SK-N-SH (cell line): Measurements from ENCODE around the gene B3GALNT1. TPM values are rescaled to one million over a fixed set of nuclear protein-coding genes. Genes with fewer than 3 reads are reported as not detected.

Source experiments
- CTCF ChIA-PET: fragments of 300-600, 350-600 bp; formaldehyde crosslinking; extraction: SDS; loops from one replicate; lab custom pipeline; 2021; lab: Yijun Ruan, JAX
- POLR2A ChIA-PET: fragments of 350-600 bp; sonication (Branson Sonifier 250); formaldehyde crosslinking; extraction: SDS; loops from one replicate; lab custom pipeline; 2020; ENCODE audit warnings: antibody characterized with exemption, inconsistent platforms; lab: Yijun Ruan, JAX
- DNase-seq: peaks from one replicate; pipeline ENCODE4 v3.0.0; 2012
- H2AFZ ChIP-seq: fragments of 200-600 bp; sonication (generic); 2 replicates; pipeline ENCODE4 v1.8.1; 2016; ENCODE audit warnings: antibody characterized with exemption, mild to moderate bottlenecking, low read depth
- H3F3A ChIP-seq: fragments of 200-600 bp; sonication (generic); replicated peaks from 2 replicates; pipeline ENCODE3; 2016; ENCODE audit warnings: antibody characterized with exemption, mild to moderate bottlenecking; ENCODE audit not compliant: insufficient read depth
- H3K27ac ChIP-seq, 2 experiments: fragments of 200-500 bp in 1 of 2; fragments of 200-600 bp in 1 of 2; sonication (Bioruptor generic) in 1 of 2; sonication (generic), shearing (Covaris generic) in 1 of 2; 2 replicates each; pipeline versions ENCODE4 v1.5.1 to v1.6.1; 2014 to 2016; ENCODE audit warnings: low read depth in 2 of 2, inconsistent platforms in 1 of 2, low read length in 1 of 2, mild to moderate bottlenecking in 1 of 2, mixed read lengths in 1 of 2
- H3K27me3 ChIP-seq: fragments of 200-600 bp; sonication (generic), shearing (Covaris generic); 2 replicates; pipeline ENCODE4 v1.6.1; 2016; ENCODE audit warnings: mixed run types; ENCODE audit not compliant: insufficient read depth
- H3K36me3 ChIP-seq, 2 experiments: fragments of 200-500 bp in 1 of 2; fragments of 200-600 bp in 1 of 2; sonication (Bioruptor generic) in 1 of 2; sonication (generic) in 1 of 2; replicated peaks in 1 of 2; 2 replicates each; pipeline versions ENCODE3 to v1.5.1; 2014 to 2016; ENCODE audit warnings: low read length in 1 of 2, mild to moderate bottlenecking in 1 of 2; ENCODE audit not compliant: insufficient read depth in 2 of 2, control insufficient read depth in 1 of 2
- H3K4me1 ChIP-seq, 2 experiments: fragments of 200-500 bp in 1 of 2; fragments of 200-600 bp in 1 of 2; sonication (Bioruptor generic) in 1 of 2; sonication (generic), shearing (Covaris generic) in 1 of 2; 2 replicates each; pipeline versions ENCODE4 v1.5.1 to v1.6.1; 2014 to 2016; ENCODE audit warnings: low read depth in 1 of 2, low read length in 1 of 2, mixed run types in 1 of 2; ENCODE audit not compliant: insufficient read depth in 2 of 2, control insufficient read depth in 1 of 2
- H3K4me2 ChIP-seq: fragments of 200-600 bp; sonication (generic), shearing (Covaris generic); 2 replicates; pipeline ENCODE4 v1.6.1; 2017; ENCODE audit warnings: mixed run types
- H3K4me3 ChIP-seq, 2 experiments: fragments of 200-500 bp in 1 of 2; fragments of 200-600 bp in 1 of 2; sonication (Bioruptor generic) in 1 of 2; sonication (generic), shearing (Covaris generic) in 1 of 2; 2 replicates each; pipeline versions ENCODE4 v1.5.1 to v1.8.1; 2014 to 2016; ENCODE audit warnings: low read depth in 2 of 2, inconsistent platforms in 1 of 2, low read length in 1 of 2, mild to moderate bottlenecking in 1 of 2, mixed read lengths in 1 of 2, moderate library complexity in 1 of 2
- H3K79me2 ChIP-seq: fragments of 200-600 bp; sonication (generic); 2 replicates; pipeline ENCODE4 v1.8.1; 2017; ENCODE audit warnings: mild to moderate bottlenecking; ENCODE audit not compliant: insufficient read depth
- H3K9ac ChIP-seq: fragments of 200-600 bp; sonication (generic); 2 replicates; pipeline ENCODE4 v1.6.1; 2017; ENCODE audit warnings: mixed run types
- H3K9me2 ChIP-seq: fragments of 200-600 bp; sonication (generic); 2 replicates; pipeline ENCODE4 v1.6.1; 2017; ENCODE audit warnings: mixed run types
- H3K9me3 ChIP-seq: fragments of 200-600 bp; sonication (generic); 2 replicates; pipeline ENCODE4 v1.6.1; 2017; ENCODE audit warnings: mixed run types, mild to moderate bottlenecking, moderate library complexity
- H4K20me1 ChIP-seq: fragments of 200-600 bp; sonication (generic); 2 replicates; pipeline ENCODE4 v1.6.1; 2017; ENCODE audit warnings: mild to moderate bottlenecking, mixed run types; ENCODE audit not compliant: insufficient read depth
- CHD2 ChIP-seq: fragments of 150-350 bp; IDR thresholded peaks from 2 replicates; pipeline ENCODE4 v1.6.1; 2018; ENCODE audit warnings: low read length; ENCODE audit not compliant: partially characterized antibody
- CTCF ChIP-seq: fragments of 200-600 bp; sonication (generic); IDR thresholded peaks from 2 replicates; pipeline ENCODE4 v1.6.1; 2017; ENCODE audit warnings: antibody characterized with exemption, mild to moderate bottlenecking, moderate library complexity
- ELF1 ChIP-seq: IDR thresholded peaks from 2 replicates; pipeline ENCODE4 v1.4.0; 2012
- FOSL2 ChIP-seq: IDR thresholded peaks from 2 replicates; pipeline ENCODE4 v1.4.0; 2012; ENCODE audit warnings: low read depth, mild to moderate bottlenecking, moderate library complexity, borderline replicate concordance
- FOXJ3 ChIP-seq: sonication (generic); formaldehyde crosslinking; IDR thresholded peaks from 2 replicates; pipeline ENCODE4 v1.5.1; 2020; ENCODE audit warnings: mild to moderate bottlenecking, missing genetic modification reagents
- GATA2 ChIP-seq: sonication (generic); formaldehyde crosslinking; IDR thresholded peaks from 2 replicates; pipeline ENCODE4 v1.5.0; 2020; ENCODE audit warnings: mild to moderate bottlenecking, missing genetic modification reagents
- IRF3 ChIP-seq: fragments of 150-350 bp; IDR thresholded peaks from 2 replicates; pipeline ENCODE4 v1.6.1; 2016; ENCODE audit warnings: mild to moderate bottlenecking, low read depth, low read length
- NFIC ChIP-seq: IDR thresholded peaks from 2 replicates; pipeline ENCODE4 v1.4.0; 2012; ENCODE audit warnings: borderline replicate concordance
- RCOR1 ChIP-seq: fragments of 150-350 bp; IDR thresholded peaks from 2 replicates; pipeline ENCODE4 v1.6.1; 2017; ENCODE audit warnings: antibody characterized with exemption, low read length
- RXRA ChIP-seq: IDR thresholded peaks from 2 replicates; pipeline ENCODE4 v1.4.0; 2012; ENCODE audit warnings: low read depth, mild to moderate bottlenecking, borderline replicate concordance
- SIN3A ChIP-seq: IDR thresholded peaks from 2 replicates; pipeline ENCODE4 v1.6.1; 2012; ENCODE audit warnings: low read depth, mild to moderate bottlenecking, low read length, moderate library complexity, borderline replicate concordance
- TEAD4 ChIP-seq: IDR thresholded peaks from 2 replicates; pipeline ENCODE4 v1.4.0; 2012; ENCODE audit warnings: mild to moderate bottlenecking, borderline replicate concordance; ENCODE audit not compliant: insufficient read depth
- USF2 ChIP-seq: fragments of 150-350 bp; IDR thresholded peaks from 2 replicates; pipeline ENCODE4 v1.6.1; 2017; ENCODE audit warnings: antibody characterized with exemption, low read length, low read depth, borderline replicate concordance
- ZBTB33 ChIP-seq: IDR thresholded peaks from 2 replicates; pipeline ENCODE4 v1.4.0; 2012; ENCODE audit warnings: low read depth, borderline replicate concordance
- WGBS: methylation state at CpG from one replicate; pipeline ENCODE4 v1.1.6; 2017; ENCODE audit warnings: low lambda C conversion rate; 5-methylcytosine and 5-hydroxymethylcytosine counted together
- polyA plus RNA-seq, 3 experiments: library from polyadenylated mRNA; depleted of rRNA; stranded (reverse); fragments of >200 nt; gene quantifications; 2 replicates each; pipeline ENCODE4 v1.2.3, GENCODE V29; 2012

The B3GALNT1 gene
- polyA plus RNA-seq, 1 of the 3 experiments (the other 2 are of a cell fraction): 0.15 TPM

GRCh38 chr3:161137260-161137659, 32.1 kb upstream of the B3GALNT1 start:
- no peaks in the 10 kb centered on the region for H3K36me3 ChIP-seq
- no peak overlapping the region for H3K4me2 ChIP-seq
- no peak for DNase-seq
- no peak overlapping the region for H2AFZ ChIP-seq
- H3K9me3 ChIP-seq: no peaks in the 10 kb centered on the region
- no peaks in the 10 kb centered on the region for H3K9me2 ChIP-seq
- no peaks in the 10 kb centered on the region for H3K27me3 ChIP-seq
- H3K79me2 ChIP-seq: no peaks in the 10 kb centered on the region
- no peak overlapping the region for H3K4me3 ChIP-seq
- H4K20me1 ChIP-seq: no peaks in the 10 kb centered on the region
- no peak for TF ChIP-seq GATA2
- ChIA-PET POLR2A (no interaction called here), CTCF (no interaction called here)
- no peak overlapping the region for H3K27ac ChIP-seq
- no peak overlapping the region for H3K9ac ChIP-seq
- 28% methylated on average over 2 of the region's 2 CpGs for WGBS
- no peaks in the 10 kb centered on the region for H3F3A ChIP-seq
- no peaks in the 10 kb centered on the region for H3K4me1 ChIP-seq

GRCh38 chr3:161132391-161132790, 27.2 kb upstream of the B3GALNT1 start:
- POLR2A ChIA-PET: no interaction called here
- Histone ChIP-seq H2AFZ (no peak overlapping the region), H3K9me3 (no peaks in the 10 kb centered on the region), H3K9ac (no peak overlapping the region), H3K79me2 (no peaks in the 10 kb centered on the region), H3K27me3 (no peaks in the 10 kb centered on the region), H3K36me3 (no peaks in the 10 kb centered on the region), H3K4me3 (no peak overlapping the region), H3K4me1 (no peaks in the 10 kb centered on the region), H4K20me1 (no peaks in the 10 kb centered on the region), H3K4me2 (no peak overlapping the region), H3K27ac (no peak overlapping the region), H3K9me2 (no peaks in the 10 kb centered on the region), H3F3A (no peaks in the 10 kb centered on the region)
- TF ChIP-seq FOSL2 (no peak), CHD2 (no peak), FOXJ3 (no peak), TEAD4 (no peak), SIN3A (no peak), RCOR1 (no peak), NFIC (no peak), CTCF (no peak), GATA2 (no peak), ZBTB33 (no peak), ELF1 (no peak), RXRA (no peak), USF2 (no peak), IRF3 (no peak)
- no peak for DNase-seq
- CTCF ChIA-PET: no interaction called here
- 62% methylated on average over 1 of the region's 1 CpG for WGBS
